ENCODE results near the gene MYBPC1.

DNA sequence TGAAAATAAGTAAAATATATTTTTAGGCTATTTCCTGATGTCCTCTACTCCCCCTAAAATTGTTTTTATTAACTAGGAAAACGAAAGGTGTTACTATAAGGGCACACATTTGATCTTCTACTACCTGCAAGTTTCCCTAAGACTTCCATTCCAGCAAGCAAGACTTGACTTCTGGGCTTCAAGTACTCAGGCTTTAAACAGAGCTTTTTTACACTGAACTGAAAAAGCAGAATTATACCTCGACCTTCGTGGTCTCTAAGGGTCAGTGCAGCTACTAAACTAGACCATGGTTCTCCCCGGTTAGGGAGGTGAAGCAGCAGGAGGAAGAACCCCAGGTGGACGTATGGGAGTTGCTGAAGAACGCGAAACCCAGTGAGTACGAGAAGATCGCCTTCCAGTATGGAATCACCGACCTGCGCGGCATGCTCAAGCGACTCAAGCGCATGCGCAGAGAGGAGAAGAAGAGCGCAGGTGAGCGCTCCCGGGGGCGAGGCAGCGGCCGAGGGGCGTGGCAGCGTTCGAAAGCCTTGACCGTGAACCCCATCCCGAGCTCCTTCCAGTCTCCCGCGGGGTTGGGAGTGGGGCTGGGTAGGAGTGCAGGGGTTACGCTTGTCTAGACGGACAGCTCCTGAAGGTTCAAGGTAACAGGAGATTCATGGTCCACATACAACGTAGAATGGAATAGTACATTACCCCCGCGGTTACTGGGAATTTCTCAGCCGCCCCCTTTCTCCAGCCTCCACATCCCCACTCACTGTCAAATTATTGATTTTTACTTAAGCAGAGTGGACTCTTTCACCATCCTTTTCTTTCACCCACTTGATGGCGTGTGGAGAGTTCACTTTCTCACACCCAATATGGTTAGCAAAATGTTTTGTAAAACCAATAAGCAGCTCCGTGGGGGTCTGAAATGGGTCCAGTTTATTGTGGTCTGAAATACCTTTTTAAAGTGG, 47.6 kb downstream of the MYBPC1 start:
- TF ChIP-seq, protein P1, sequence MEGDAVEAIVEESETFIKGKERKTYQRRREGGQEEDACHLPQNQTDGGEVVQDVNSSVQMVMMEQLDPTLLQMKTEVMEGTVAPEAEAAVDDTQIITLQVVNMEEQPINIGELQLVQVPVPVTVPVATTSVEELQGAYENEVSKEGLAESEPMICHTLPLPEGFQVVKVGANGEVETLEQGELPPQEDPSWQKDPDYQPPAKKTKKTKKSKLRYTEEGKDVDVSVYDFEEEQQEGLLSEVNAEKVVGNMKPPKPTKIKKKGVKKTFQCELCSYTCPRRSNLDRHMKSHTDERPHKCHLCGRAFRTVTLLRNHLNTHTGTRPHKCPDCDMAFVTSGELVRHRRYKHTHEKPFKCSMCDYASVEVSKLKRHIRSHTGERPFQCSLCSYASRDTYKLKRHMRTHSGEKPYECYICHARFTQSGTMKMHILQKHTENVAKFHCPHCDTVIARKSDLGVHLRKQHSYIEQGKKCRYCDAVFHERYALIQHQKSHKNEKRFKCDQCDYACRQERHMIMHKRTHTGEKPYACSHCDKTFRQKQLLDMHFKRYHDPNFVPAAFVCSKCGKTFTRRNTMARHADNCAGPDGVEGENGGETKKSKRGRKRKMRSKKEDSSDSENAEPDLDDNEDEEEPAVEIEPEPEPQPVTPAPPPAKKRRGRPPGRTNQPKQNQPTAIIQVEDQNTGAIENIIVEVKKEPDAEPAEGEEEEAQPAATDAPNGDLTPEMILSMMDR (conservative IDR thresholded peaks at IDR 0.05 in 1 of 2, IDR thresholded peaks at IDR 0.05 in 1 of 2; ENCODE audit: extremely low read depth in 1 of 2, insufficient read depth in 1 of 2, low read depth in 1 of 2, low read length in 2 of 2), result no peak
- TF ChIP-seq EZH2 (IDR thresholded peaks at IDR 0.05; ENCODE audit: borderline replicate concordance, low read length), result no peak
